Activated T-cell treated with anti-CD3 and anti-CD28 coated beads, Interleukin-2, amount 50 U/mL, for 24 hours (primary cell): ENCODE results near the gene HOXB13.

Experiments
- DNase-seq: peaks from one replicate; pipeline ENCODE4 v3.0.0-alpha.2; 2020
- H3K27ac Mint-ChIP-seq: 2 replicates; pipeline ENCODE4 v1.8.0; 2020; ENCODE audit warnings: mild to moderate bottlenecking, mixed read lengths
- H3K27me3 Mint-ChIP-seq: 2 replicates; pipeline ENCODE4 v1.8.0; 2020; ENCODE audit warnings: mixed read lengths
- H3K36me3 Mint-ChIP-seq: 2 replicates; pipeline ENCODE4 v1.8.0; 2020; ENCODE audit warnings: low read depth, mixed read lengths
- H3K4me1 Mint-ChIP-seq: 2 replicates; pipeline ENCODE4 v1.8.0; 2020; ENCODE audit warnings: low read depth, mixed read lengths
- H3K4me3 Mint-ChIP-seq: 2 replicates; pipeline ENCODE4 v1.8.0; 2020; ENCODE audit warnings: mild to moderate bottlenecking, moderate library complexity, mixed read lengths
- H3K9me3 Mint-ChIP-seq: 2 replicates; pipeline ENCODE4 v1.8.0; 2020; ENCODE audit warnings: mixed read lengths

HOXB13 gene

DNA sequence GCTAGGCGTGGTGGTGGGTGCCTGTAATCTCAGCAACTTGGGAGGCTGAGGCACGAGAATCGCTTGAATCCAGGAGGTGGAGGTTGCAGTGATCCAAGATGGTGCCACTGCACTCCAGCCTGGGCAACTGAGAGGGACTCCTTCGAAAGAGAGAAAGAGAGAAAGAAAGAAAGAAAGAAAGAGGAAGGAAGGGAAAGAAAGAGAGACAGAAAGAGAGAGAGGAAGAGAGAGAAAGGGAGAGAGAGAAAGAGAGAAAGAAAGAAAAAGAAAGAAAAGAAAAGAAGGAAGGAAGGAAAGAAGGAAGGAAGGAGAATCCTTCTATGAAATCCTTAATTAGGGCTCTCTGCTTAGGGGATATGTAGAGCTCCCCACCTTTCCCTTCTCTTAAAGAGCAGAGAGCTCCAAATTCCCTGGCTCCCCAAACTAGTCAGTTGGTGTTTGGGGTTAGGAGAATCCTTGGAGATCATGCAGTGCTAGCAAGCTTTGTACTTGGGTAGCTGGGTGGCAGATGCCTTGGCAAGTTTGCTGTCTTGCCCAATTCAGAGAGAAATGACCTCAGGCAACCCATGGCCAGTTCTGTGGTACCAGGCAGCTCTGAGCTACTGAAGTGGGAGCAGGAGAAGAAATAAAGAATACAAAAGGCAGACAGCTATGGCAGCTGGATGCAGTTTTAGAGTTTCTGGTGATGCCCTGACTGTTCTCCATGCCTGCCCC is 8.9 kb upstream of the HOXB13 start:
- Mint-ChIP-seq H3K27me3 (peaks cover 97% of the 10 kb centered on the region), H3K4me3 (no peak overlapping the region), H3K4me1 (peaks cover 26% of the 10 kb centered on the region), H3K36me3 (no peaks in the 10 kb centered on the region), H3K9me3 (no peaks in the 10 kb centered on the region), H3K27ac (no peak overlapping the region)
- no peak for DNase-seq

DNA sequence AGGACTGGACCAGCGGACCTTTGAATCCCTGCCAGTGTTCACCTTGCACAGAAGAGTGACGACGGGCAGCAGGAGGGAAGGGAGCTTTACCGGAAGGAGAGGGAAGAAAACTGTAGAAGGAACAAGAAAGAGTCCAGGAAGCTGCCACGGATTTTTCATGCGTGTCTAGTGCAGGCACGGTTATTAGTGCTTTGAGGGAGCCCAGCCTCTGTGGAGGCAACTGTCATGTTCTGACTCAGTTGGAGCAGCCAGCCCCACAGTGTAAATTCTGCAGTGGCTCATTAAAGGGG is 6.5 kb upstream of the HOXB13 start:
- H3K9me3 Mint-ChIP-seq, result no peaks in the 10 kb centered on the region
- DNase-seq, result no peak
- peaks cover 26% of the 10 kb centered on the region for H3K4me1 Mint-ChIP-seq
- peaks cover 95% of the 10 kb centered on the region for H3K27me3 Mint-ChIP-seq
- H3K27ac Mint-ChIP-seq, result no peak overlapping the region
- H3K4me3 Mint-ChIP-seq, result no peak overlapping the region
- no peaks in the 10 kb centered on the region for H3K36me3 Mint-ChIP-seq

DNA sequence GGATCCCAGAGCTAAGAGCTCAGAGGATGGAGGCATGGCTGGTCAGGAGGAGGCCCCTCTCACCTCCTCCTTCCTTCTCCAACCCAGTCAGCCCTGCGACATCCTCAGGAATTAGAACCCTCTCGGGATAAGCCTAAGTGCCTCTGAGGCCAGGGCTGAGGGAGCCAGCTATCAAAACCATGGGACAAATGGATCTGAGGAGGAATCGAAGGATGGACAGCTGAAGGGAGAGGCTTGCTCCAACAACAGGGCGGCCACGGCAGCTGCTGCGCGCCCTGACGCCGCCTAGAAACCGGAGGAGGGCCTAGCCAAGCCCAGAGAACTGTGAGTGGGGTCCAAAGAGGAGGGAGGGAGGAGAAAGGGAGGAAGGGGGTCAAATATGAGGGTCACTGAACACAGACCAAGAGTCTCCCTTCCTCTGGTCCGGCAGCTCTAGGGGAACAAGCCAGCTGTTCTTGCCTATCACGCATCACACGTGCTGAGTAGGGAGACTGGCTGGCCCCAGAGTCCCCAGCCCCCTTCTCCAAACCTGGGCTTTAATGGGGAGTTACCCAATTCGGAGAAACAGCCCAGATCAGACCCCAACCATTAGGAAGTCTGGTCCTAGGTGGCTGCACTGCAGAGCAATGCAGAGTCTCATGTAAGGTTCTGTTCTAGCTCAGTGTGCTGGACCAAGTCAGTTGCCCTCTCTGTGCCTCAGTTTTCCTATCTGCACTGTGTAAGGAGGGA is 5.9 kb upstream of the HOXB13 start:
- Mint-ChIP-seq H3K36me3 (no peaks in the 10 kb centered on the region), H3K27ac (no peak overlapping the region), H3K9me3 (no peaks in the 10 kb centered on the region), H3K4me1 (peaks cover 27% of the 10 kb centered on the region), H3K4me3 (no peak overlapping the region), H3K27me3 (peaks cover 96% of the 10 kb centered on the region)
- DNase-seq, result no peak

DNA sequence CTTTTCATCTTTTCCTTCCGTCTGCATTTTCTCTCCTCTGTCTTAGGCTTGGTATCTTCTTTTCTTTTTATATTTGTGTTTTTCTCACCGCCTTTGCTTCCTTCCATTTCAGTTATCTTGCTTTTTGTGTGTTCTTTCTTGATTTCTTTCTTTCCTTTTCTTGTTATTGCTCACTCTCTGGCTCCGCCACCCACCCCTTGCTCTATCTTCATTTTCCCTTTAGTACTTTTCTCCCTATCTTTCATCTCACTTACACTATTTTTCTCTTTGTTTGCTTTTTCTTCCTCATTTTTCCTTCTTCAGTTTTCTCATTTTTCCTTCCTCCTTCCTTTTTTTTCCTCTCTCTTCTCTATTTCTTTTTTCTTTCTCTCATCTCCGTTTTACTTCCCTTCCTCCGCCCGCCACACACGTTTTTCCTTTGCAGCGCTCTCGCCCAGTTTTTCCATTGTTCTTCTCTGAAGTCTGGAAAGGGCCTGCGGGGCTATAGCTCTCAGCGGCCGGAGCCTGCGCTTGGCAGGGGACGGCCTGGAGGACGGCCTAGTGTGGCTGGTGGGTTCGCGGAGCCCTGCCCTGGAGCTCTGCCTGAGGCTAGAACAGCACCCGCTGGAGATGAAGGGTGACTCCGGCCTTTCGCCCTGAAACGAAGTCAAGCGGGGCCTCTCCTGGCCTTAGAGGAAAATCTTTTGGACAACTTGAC is 5.2 kb upstream of the HOXB13 start:
- no peak overlapping the region for H3K27ac Mint-ChIP-seq
- H3K4me3 Mint-ChIP-seq, result peak overlapping the region; percentile 59
- H3K9me3 Mint-ChIP-seq, result no peaks in the 10 kb centered on the region
- peaks cover 96% of the 10 kb centered on the region for H3K27me3 Mint-ChIP-seq
- no peak for DNase-seq
- peaks cover 25% of the 10 kb centered on the region for H3K4me1 Mint-ChIP-seq
- H3K36me3 Mint-ChIP-seq, result no peaks in the 10 kb centered on the region

DNA sequence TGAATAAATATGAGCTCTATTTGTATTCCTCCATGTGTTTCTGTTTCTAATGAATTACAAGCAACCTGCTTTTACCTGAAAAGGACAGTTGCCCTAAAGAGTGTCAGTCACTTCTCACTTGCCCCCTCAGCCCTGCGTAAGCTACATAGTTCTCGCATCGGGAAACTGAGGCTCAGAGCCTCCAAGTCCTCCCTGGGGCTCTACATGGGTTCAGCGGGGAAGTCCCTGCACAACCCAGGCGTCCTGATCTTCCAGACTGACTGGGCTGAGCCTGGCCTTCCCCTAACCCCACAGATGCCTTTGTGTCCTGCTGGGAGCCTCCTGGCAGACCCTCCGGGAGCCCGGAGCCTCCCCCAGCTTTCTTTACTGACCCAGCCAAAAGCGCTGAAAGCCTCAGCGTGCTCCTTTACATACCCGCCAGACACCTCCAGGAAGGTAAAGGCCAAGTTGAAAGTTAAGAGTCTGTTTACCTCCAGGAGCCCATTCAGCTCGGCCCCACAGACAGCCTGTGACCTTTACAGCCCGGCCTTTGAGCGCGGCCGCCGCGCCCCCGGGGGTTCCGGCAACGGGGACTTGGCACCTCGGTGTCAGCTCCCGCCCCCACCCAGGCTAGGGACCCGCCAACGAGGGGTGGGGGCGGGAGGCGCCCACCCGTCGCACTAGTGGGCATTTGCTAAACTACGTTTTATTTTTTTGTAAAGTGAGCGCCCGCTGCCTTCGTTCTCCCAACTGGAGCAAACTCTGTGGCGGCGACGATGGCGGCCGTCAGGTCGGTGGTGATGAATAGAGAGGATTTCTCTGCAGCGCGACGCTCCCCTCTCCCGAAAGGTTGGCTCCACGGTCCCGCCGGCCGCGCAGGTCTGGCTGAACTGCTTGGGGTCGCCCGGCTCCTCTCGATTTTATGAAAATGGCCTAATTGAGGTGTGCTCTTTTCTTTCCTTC is 4.4 kb upstream of the HOXB13 start:
- H3K4me1 Mint-ChIP-seq, result peaks cover 28% of the 10 kb centered on the region
- DNase-seq, result no peak
- no peak overlapping the region for H3K27ac Mint-ChIP-seq
- no peaks in the 10 kb centered on the region for H3K36me3 Mint-ChIP-seq
- no peaks in the 10 kb centered on the region for H3K9me3 Mint-ChIP-seq
- H3K27me3 Mint-ChIP-seq, result peaks cover 96% of the 10 kb centered on the region
- peak overlapping the region; percentile 59 for H3K4me3 Mint-ChIP-seq

DNA sequence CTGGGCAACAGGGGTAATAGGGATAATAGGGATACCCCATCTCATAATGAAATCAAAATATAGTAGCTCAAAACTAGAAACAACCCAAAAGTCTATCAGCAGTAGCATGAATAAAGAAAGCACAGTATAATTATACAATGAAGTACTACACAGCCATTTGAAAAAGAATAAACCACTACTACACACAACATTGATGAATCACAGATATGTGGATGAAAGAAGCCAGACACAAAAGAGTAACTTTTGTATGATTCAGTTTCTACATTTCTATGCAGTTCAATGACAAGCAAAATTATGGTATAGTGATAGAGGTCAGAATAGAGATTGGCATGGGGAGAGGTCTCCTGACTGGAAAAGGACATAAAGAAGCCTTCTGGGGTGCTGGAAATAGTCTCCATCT is 2.8 kb upstream of the HOXB13 start:
- Mint-ChIP-seq H3K27ac (no peak overlapping the region), H3K36me3 (no peaks in the 10 kb centered on the region)

DNA sequence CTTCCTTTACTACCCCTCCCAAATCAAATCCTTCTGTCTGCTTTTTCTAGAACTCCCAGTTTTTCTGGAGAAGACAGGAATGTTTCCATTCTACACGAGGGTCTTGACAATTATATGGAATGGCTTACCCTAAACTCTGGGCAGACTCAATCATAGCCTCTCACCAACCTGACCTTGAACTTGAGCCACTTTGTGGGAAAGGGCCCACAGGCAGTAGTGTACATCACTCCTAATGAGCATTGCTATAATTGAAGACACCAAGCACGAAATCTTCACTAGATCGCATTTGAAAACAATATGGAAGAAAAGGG is 1.6 kb upstream of the HOXB13 start:
- Mint-ChIP-seq H3K4me3 (no peak overlapping the region), H3K27ac (no peak overlapping the region), H3K4me1 (peaks cover 36% of the 10 kb centered on the region), H3K9me3 (no peaks in the 10 kb centered on the region), H3K27me3 (peaks cover 96% of the 10 kb centered on the region), H3K36me3 (no peaks in the 10 kb centered on the region)
- no peak for DNase-seq

More for the DNA sequence above, 2.8 kb upstream of the HOXB13 start:
- Mint-ChIP-seq H3K4me1 (peaks cover 33% of the 10 kb centered on the region), H3K9me3 (no peaks in the 10 kb centered on the region), H3K4me3 (no peak overlapping the region), H3K27me3 (peaks cover 96% of the 10 kb centered on the region)
- DNase-seq, result no peak

DNA sequence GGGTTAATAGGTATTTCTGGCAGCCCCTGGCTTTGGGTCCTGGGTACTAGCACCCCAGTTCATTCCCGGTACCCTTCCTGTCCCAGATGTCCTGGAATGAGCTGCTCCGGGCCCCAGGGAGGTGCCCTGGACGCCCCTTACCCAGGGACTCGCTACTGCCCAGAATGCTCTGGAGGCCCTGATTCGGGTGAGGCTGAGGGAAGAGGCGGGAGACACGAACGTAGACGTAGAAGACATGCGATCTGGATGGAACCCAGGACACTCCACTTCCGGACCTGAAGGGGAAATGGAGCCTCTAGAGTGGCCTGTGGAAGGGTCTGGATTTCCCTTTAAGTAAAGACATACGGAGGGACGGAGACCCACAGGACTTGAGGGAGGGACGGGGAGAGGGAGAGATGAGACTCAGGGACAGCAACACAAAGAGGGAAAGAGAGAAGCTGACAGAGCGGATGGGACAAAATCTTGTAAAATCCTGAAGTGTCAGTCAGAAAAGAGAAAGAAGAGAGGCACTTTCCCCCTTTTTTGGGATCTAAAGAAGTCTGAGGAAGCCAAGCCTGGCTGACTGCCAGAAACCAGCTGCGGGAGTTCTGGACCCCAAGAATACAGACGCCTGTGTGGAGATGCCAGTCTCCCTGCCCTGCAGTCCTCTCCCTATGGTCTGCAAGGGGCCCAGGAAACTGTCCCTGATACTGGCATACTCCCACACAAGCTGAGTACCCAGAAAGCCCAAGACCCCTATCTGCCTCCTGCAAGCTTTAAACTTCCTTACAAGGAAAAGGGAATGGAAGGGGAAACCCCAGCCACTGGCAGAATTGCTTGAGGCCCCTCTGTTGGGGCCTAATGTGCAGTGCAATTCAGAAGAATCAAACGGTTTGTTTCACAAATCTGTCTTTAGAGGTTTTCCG is 1.0 kb upstream of the HOXB13 start:
- Mint-ChIP-seq H3K9me3 (no peaks in the 10 kb centered on the region), H3K4me1 (peaks cover 42% of the 10 kb centered on the region), H3K27me3 (peaks cover 96% of the 10 kb centered on the region), H3K36me3 (no peaks in the 10 kb centered on the region), H3K4me3 (peak overlapping the region; percentile 44), H3K27ac (no peak overlapping the region)
- DNase-seq, result no peak

DNA sequence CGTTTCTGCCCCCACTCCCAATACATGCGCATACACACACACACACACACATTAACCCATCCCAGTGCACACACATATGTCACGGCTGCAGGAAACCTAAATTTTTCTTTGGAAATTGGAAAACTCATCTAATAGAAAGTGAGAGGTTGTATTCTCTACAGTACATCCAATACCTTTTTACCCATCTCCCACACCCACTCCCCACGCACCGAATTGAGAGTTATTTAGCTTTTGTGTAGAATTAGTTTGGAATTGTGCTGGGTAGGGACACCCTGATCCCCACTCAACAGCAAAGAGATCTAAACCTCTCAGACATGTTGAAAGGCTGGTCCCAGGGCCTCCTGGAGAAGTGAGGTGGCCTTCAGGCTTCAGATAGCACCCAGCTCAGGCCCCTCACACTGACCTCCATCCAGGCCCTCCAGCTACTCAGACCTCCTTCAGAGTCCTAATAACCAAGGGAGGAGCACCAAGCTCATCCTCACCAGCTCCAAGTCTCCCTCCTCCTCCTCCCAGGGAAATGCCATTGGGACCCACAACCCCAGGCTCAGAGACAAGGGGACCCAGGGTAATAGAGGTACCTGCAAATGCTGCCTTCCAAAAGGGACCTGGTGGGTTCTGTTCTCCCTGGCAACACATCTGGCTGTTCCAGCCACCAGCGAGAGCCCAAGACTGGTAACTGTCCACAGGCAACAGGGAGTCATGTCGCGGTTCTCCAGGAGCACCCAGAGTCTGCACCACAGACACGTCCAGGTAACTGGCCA is 955 bp downstream of the HOXB13 start:
- H3K4me3 Mint-ChIP-seq, result no peak overlapping the region

DNA sequence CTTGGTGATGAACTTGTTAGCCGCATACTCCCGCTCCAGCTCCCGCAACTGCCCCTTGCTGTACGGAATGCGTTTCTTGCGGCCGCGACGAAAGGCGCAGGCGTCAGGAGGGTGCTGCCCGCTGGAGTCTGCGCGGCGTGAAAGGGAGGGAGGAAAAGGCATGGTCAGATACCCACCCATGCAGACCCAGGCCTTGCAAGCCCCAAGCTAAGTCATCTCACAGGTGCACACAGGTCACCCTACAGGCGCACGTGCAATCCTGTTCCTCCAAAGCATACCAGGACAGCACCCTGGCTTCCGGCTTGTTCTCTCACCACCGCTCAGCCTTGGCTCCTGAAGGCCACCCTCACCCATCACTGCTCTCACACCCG is 1.6 kb downstream of the HOXB13 start:
- Mint-ChIP-seq H3K27me3 (peaks cover 97% of the 10 kb centered on the region), H3K4me1 (peaks cover 41% of the 10 kb centered on the region), H3K9me3 (no peaks in the 10 kb centered on the region), H3K4me3 (no peak overlapping the region), H3K27ac (no peak overlapping the region), H3K36me3 (no peaks in the 10 kb centered on the region)
- no peak for DNase-seq

More for the DNA sequence above, 955 bp downstream of the HOXB13 start:
- Mint-ChIP-seq H3K36me3 (no peaks in the 10 kb centered on the region), H3K4me1 (peaks cover 41% of the 10 kb centered on the region), H3K9me3 (no peaks in the 10 kb centered on the region), H3K27me3 (peaks cover 97% of the 10 kb centered on the region), H3K27ac (no peak overlapping the region)
- no peak for DNase-seq

DNA sequence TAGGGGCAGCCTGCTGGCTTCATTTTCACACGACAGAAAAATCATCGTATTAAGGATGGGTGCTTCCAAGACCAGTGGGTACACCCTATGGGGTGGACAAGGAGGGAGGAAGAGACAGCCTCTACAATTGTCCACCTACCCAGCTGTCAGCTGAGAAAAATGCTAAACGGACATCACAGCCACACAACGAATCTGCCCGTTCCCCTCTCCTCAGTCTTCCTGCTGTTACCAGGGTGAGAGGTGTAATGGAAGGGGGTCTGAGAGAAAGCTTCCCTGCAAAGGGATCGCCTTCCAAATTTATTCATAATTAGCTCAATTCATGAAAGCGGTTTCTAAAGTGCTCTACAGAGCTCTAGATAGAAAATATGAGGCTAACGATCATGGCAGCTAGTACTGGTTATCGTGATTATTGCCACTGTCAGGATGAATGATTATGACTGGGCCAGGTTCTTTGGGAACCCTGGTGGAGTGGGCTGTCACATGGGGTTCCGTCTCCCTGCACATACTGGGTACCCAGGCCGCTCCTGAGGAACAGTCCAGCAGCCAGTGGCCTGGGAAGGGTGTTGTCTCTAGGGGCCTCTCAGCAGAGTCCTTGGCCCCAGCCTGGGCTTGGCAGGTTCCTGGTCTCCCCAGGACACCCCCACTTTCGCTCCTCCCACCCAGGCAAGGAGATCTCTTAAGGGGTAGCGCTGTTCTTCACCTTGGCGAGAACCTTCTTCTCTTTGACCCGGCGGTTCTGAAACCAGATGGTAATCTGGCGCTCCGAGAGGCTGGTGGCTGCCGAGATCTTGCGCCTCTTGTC is 2.2 kb downstream of the HOXB13 start:
- H3K4me3 Mint-ChIP-seq, result no peak overlapping the region
- no peaks in the 10 kb centered on the region for H3K9me3 Mint-ChIP-seq
- H3K27ac Mint-ChIP-seq, result no peak overlapping the region
- peaks cover 99% of the 10 kb centered on the region for H3K27me3 Mint-ChIP-seq
- DNase-seq, result no peak
- H3K36me3 Mint-ChIP-seq, result no peaks in the 10 kb centered on the region
- peaks cover 41% of the 10 kb centered on the region for H3K4me1 Mint-ChIP-seq

DNA sequence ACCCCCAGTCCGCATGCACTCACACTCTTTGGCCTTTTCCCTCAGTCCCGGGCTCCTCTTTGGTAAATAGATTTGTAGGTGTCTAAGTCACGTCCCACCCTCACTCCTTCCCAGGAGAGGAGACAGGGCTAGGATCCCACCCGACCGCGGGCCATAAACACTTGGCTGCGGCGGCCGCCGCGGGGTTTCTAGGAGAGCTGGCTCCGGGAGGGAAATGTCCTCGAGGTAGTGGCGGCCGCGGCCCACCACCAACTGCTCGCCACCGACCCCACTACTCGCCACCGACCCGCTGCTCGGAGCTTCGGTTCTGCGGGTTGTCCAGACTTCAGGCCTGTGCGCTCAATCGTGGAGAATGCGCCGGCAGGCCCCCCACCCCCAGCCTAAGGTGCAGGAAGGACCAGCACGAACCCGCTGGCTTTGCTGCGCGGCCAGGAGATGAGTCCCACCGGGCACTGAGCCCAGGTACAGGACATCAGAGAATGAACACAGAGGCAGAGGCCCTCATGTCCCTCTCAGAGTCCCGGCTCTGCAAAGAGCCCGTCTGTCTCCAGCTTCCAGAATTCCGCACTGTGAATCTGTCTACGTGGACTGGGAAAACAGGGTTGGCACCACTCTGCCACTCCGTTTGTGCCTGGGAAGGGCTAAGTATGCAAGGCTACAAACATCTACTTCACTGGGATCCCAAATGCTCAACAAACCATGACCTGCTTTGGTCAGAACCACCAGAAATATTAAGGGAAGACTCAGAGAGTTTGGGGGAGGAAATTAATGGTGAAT is 3.1 kb downstream of the HOXB13 start:
- no peak overlapping the region for H3K27ac Mint-ChIP-seq
- peak overlapping the region; percentile 20 for H3K4me3 Mint-ChIP-seq
- peaks cover 100% of the 10 kb centered on the region for H3K27me3 Mint-ChIP-seq
- H3K4me1 Mint-ChIP-seq, result peaks cover 41% of the 10 kb centered on the region
- H3K9me3 Mint-ChIP-seq, result no peaks in the 10 kb centered on the region
- DNase-seq, result no peak
- no peaks in the 10 kb centered on the region for H3K36me3 Mint-ChIP-seq
